CD4-positive, alpha-beta T cell (primary cell): Measurements from ENCODE around the gene NANOS1. TPM values are rescaled to one million over a fixed set of nuclear protein-coding genes. Genes with fewer than 3 reads are reported as not detected.
A peak's percentile ranks its signal among the peaks of the same experiment; 100 is the strongest.

ENCODE experiments used
- ATAC-seq: fragments of 200-7000 bp; cut with Tn5 transposase; one replicate; pipeline ENCODE4 v1.10.0; 2022; ENCODE audit warnings: mild to moderate bottlenecking; ENCODE audit not compliant: poor library complexity
- CTCF ChIA-PET: fragments of 350-600 bp; sonication (Branson Sonifier 250); formaldehyde crosslinking; loops from one replicate; lab custom pipeline; 2021; ENCODE audit warnings: antibody characterized with exemption, inconsistent platforms; lab: Charles Lee
- POLR2A ChIA-PET: fragments of 350-600 bp; sonication (Branson Sonifier 250); formaldehyde crosslinking; loops from one replicate; lab custom pipeline; 2021; ENCODE audit warnings: antibody characterized with exemption, inconsistent platforms; lab: Charles Lee
- DNase-seq, 14 experiments: peaks; one replicate each; pipeline ENCODE4 v3.0.0-alpha.2; 2013 to 2020; ENCODE audit warnings: mixed read lengths in 2 of 14
- H3K27ac ChIP-seq, 2 donors: one replicate each; pipeline versions ENCODE4 v1.5.1 to v1.7.0; 2013; ENCODE audit warnings: low read length in 2 of 2, low read depth in 1 of 2, mild to moderate bottlenecking in 1 of 2
- H3K27me3 ChIP-seq, 2 experiments: 1 replicate in 1 of 2; 2 replicates in 1 of 2; pipeline versions ENCODE4 v1.6.1 to v1.7.0; 2013; ENCODE audit warnings: low read length in 2 of 2, control low read depth in 1 of 2, mild to moderate bottlenecking in 1 of 2, moderate library complexity in 1 of 2; ENCODE audit not compliant: insufficient read depth in 2 of 2, control insufficient read depth in 1 of 2
- H3K36me3 ChIP-seq: one replicate; pipeline ENCODE4 v1.6.1; 2013; ENCODE audit warnings: low read length, control low read depth; ENCODE audit not compliant: insufficient read depth
- H3K4me1 ChIP-seq: one replicate; pipeline ENCODE4 v1.6.1; 2013; ENCODE audit warnings: low read length, control low read depth; ENCODE audit not compliant: insufficient read depth
- H3K4me3 ChIP-seq: one replicate; pipeline ENCODE4 v1.5.1; 2013; ENCODE audit warnings: mild to moderate bottlenecking, low read length, moderate library complexity
- H3K9me3 ChIP-seq, 2 experiments: 1 replicate in 1 of 2; 2 replicates in 1 of 2; pipeline versions ENCODE4 v1.6.1 to v1.7.0; 2013; ENCODE audit warnings: low read length in 2 of 2, mild to moderate bottlenecking in 2 of 2, control low read depth in 1 of 2, moderate library complexity in 1 of 2; ENCODE audit not compliant: control insufficient read depth in 1 of 2, insufficient read depth in 1 of 2
- H3K27ac Mint-ChIP-seq: one replicate; pipeline ENCODE4 v1.8.0; 2020; ENCODE audit warnings: mixed read lengths
- H3K27me3 Mint-ChIP-seq: one replicate; pipeline ENCODE4 v1.8.0; 2021; ENCODE audit warnings: mixed read lengths
- H3K36me3 Mint-ChIP-seq: one replicate; pipeline ENCODE4 v1.8.0; 2021; ENCODE audit warnings: low read depth, mixed read lengths
- H3K4me1 Mint-ChIP-seq: one replicate; pipeline ENCODE4 v1.8.0; 2021; ENCODE audit warnings: low read depth, mixed read lengths
- H3K4me3 Mint-ChIP-seq: one replicate; pipeline ENCODE4 v1.8.0; 2020; ENCODE audit warnings: mild to moderate bottlenecking, mixed read lengths
- H3K9me3 Mint-ChIP-seq: one replicate; pipeline ENCODE4 v1.8.0; 2020; ENCODE audit warnings: mixed read lengths
- CTCF ChIP-seq: fragments of 200-600 bp; IDR thresholded peaks from one replicate; pipeline ENCODE4 v1.8.0; 2022; ENCODE audit warnings: antibody characterized with exemption, mild to moderate bottlenecking
- intact Hi-C, 2 experiments: fragments of 100-400 bp; cut with DNase I in 1 of 2; cut with micrococcal nuclease in 1 of 2; formaldehyde crosslinking; loops; one replicate each; pipeline versions ENCODE4 v1.15.1 to v1.9.0; 2023 to 2025; cut with DNase I, micrococcal nuclease
- total RNA-seq, 174 experiments: library from RNA in 2 of 174; stranded (reverse) in 2 of 174; gene quantifications; one replicate each; pipeline ENCODE4 v1.2.3 and lab custom pipeline; 2021 to 2026

Gene NANOS1
- total RNA-seq, 2 experiments from 2014 or later = 0.08 to 0.14 TPM

- POLR2A ChIA-PET = no interaction called here
- Mint-ChIP-seq H3K9me3 (no peaks in the 10 kb centered on the region), H3K27ac (no peak overlapping the region), H3K4me1 (peaks cover 23% of the 10 kb centered on the region), H3K36me3 (peaks cover 99% of the 10 kb centered on the region), H3K4me3 (no peak overlapping the region), H3K27me3 (no peaks in the 10 kb centered on the region)
- no peaks in the 10 kb centered on the region for H3K27me3 ChIP-seq
- H3K4me1 ChIP-seq = no peaks in the 10 kb centered on the region
- no peak overlapping the region for H3K4me3 ChIP-seq
- DNase-seq (no peak), ATAC-seq (no peak)
- H3K9me3 ChIP-seq = no peaks in the 10 kb centered on the region
- H3K36me3 ChIP-seq = peaks cover 93% of the 10 kb centered on the region
- no peak for TF ChIP-seq CTCF
- intact Hi-C loops = no loop called here
- CTCF ChIA-PET = no interaction called here
- H3K27ac ChIP-seq = no peak overlapping the region
Observed at GRCh38 chr10:119061352-119061751, 31.8 kb downstream of the NANOS1 start.

GRCh38 chr10:119061926-119062325 is 32.4 kb downstream of the NANOS1 start:
- H3K4me3 Mint-ChIP-seq = no peak overlapping the region
- Histone ChIP-seq H3K36me3 (peaks cover 92% of the 10 kb centered on the region), H3K27me3 (no peaks in the 10 kb centered on the region), H3K9me3 (no peaks in the 10 kb centered on the region), H3K4me3 (no peak overlapping the region), H3K4me1 (no peaks in the 10 kb centered on the region), H3K27ac (no peak overlapping the region)
- H3K27ac Mint-ChIP-seq = peak overlapping the region; percentile 39
- H3K36me3 Mint-ChIP-seq = peaks cover 99% of the 10 kb centered on the region
- TF ChIP-seq CTCF = no peak
- H3K4me1 Mint-ChIP-seq = peaks cover 23% of the 10 kb centered on the region
- CTCF ChIA-PET = no interaction called here
- ATAC-seq (no peak), DNase-seq (no peak)
- H3K27me3 Mint-ChIP-seq = no peaks in the 10 kb centered on the region
- POLR2A ChIA-PET = interaction anchor here (1.1 kb wide), 1 partner anchor 46 kb away, joined by 3 read pairs; no protein-coding TSS in a partner anchor
- H3K9me3 Mint-ChIP-seq = no peaks in the 10 kb centered on the region
- intact Hi-C loops = no loop called here

GRCh38 chr10:119070395-119071165 is 41.1 kb downstream of the NANOS1 start:
- ChIA-PET CTCF (interaction anchor here (1.0 kb wide), 1 partner anchor 54 kb away, joined by 3 read pairs; no protein-coding TSS in a partner anchor), POLR2A (interaction anchor here (1.0 to 1.3 kb wide), 2 partner anchors 9 to 34 kb away, joined by 5 to 6 read pairs; partner anchors contain the start of gene DENND10)
- DNase-seq (no peak), ATAC-seq (no peak)
- Mint-ChIP-seq H3K27ac (no peak overlapping the region), H3K9me3 (no peaks in the 10 kb centered on the region), H3K36me3 (peaks cover 84% of the 10 kb centered on the region), H3K27me3 (no peaks in the 10 kb centered on the region), H3K4me1 (peaks cover 34% of the 10 kb centered on the region), H3K4me3 (no peak overlapping the region)
- Histone ChIP-seq H3K4me3 (no peak overlapping the region), H3K9me3 (no peaks in the 10 kb centered on the region), H3K27me3 (no peaks in the 10 kb centered on the region), H3K27ac (no peak overlapping the region), H3K36me3 (peaks cover 69% of the 10 kb centered on the region), H3K4me1 (peaks cover 19% of the 10 kb centered on the region)
- intact Hi-C loops = loop anchor here (10.0 kb wide), 2 partner anchors 316 to 524 kb away; partner anchors contain the start of genes CACUL1 (in 1 of the 2) and TIAL1 (in 1 of the 2)
- TF ChIP-seq CTCF = no peak
